Heart right ventricle (tissue), 16 donors: Measurements from ENCODE around the gene SYTL1. TPM values are rescaled to one million over a fixed set of nuclear protein-coding genes. Genes with fewer than 3 reads are reported as not detected.

Experiments used
- ATAC-seq, 8 donors: fragments of 200-7000 bp; cut with Tn5 transposase; one replicate each; pipeline ENCODE4 v1.9.1; 2020; ENCODE audit warnings: mild to moderate bottlenecking in 8 of 8, moderate library complexity in 8 of 8, moderate number of reproducible peaks in 1 of 8
- DNase-seq, 2 donors: peaks; one replicate each; pipeline ENCODE4 v3.0.0-alpha.2; 2020
- H3K27ac ChIP-seq, 10 donors: fragments of 200-600 bp; sonication (generic) in 2 of 10; one replicate each; pipeline versions ENCODE4 v1.5.0 to v1.8.0; 2020 to 2022; ENCODE audit warnings: mild to moderate bottlenecking in 3 of 10
- H3K27me3 ChIP-seq, 7 donors: fragments of 200-600 bp; one replicate each; pipeline ENCODE4 v1.8.0; 2021 to 2022; ENCODE audit warnings: mild to moderate bottlenecking in 2 of 7
- H3K36me3 ChIP-seq, 9 donors: fragments of 200-600 bp; sonication (generic) in 1 of 9; one replicate each; pipeline versions ENCODE4 v1.5.0 to v1.8.0; 2020 to 2022; ENCODE audit warnings: mild to moderate bottlenecking in 2 of 9
- H3K4me1 ChIP-seq, 9 donors: fragments of 200-600 bp; sonication (generic) in 1 of 9; one replicate each; pipeline versions ENCODE4 v1.5.0 to v1.8.0; 2020 to 2022; ENCODE audit warnings: mild to moderate bottlenecking in 4 of 9
- H3K4me3 ChIP-seq, 10 donors: fragments of 200-600 bp; sonication (generic) in 2 of 10; one replicate each; pipeline versions ENCODE4 v1.5.0 to v1.8.0; 2020 to 2022; ENCODE audit warnings: mild to moderate bottlenecking in 7 of 10, moderate library complexity in 2 of 10
- H3K9me3 ChIP-seq, 11 donors: fragments of 200-600 bp in 10 of 11; sonication (generic) in 2 of 11; one replicate each; pipeline versions ENCODE4 v1.5.0 to v1.8.0; 2013 to 2022; ENCODE audit warnings: mild to moderate bottlenecking in 2 of 11, control low read depth in 1 of 11, moderate library complexity in 1 of 11
- CTCF ChIP-seq, 9 donors: fragments of 200-600 bp; sonication (generic) in 2 of 9; IDR thresholded peaks; one replicate each; pipeline versions ENCODE4 v1.5.0 to v1.8.0; 2021 to 2022; ENCODE audit warnings: antibody characterized with exemption in 9 of 9, mild to moderate bottlenecking in 5 of 9, moderate library complexity in 1 of 9
- WGBS, 2 donors: extraction: QIAGEN DNeasy Blood & Tissue Kit; methylation state at CpG; one replicate each; pipeline ENCODE4 v1.1.7; 2013; ENCODE audit warnings: inconsistent platforms in 1 of 2; 5-methylcytosine and 5-hydroxymethylcytosine counted together
- intact Hi-C, 10 donors: fragments of 100-400 bp; cut with DNase I; formaldehyde crosslinking; loops; one replicate each; pipeline versions ENCODE4 v1.11.1 to v1.14.2; 2022
- polyA plus RNA-seq, 2 donors: library from polyadenylated mRNA; stranded (reverse); fragments of 200-250 nt; gene quantifications; one replicate each; pipeline ENCODE4 v1.2.3, GENCODE V29; 2013
- total RNA-seq, 10 donors: library from RNA; stranded (reverse); fragmentation: NEBNext Ultra II Directional in 3 of 10; extraction: Animal tissue kit (Norgen Biotek cat#: 25700) in 3 of 10; gene quantifications; one replicate each; pipeline versions ENCODE4 v1.2.1 to v1.2.4, GENCODE V29; 2021 to 2023
- donor health status: Arrhythmogenic right ventricular cardiomyopathy.
- donor health status: ischemic (EF 13 %, LVEDD 7.1; RV severe dilation, severe dysfunction).
- donor health status: healthy with polysubstance abuse.
- donor health status: DM: no; HTN: yes; CAD: no.
- donor health status: DM: no; HTN: no; CAD: no.
- donor health status: ischemic (EF 25% LVEDD 6.9; RV normal size, moderate dysfunction).
- donor health status: ischemic (EF 25% LVEDD 5.7; RV mildly dilated, moderate dysfunction).
- donor health status: healthy.
- donor health status: DM: yes; HTN: yes; CAD: no.
- donor health status: Ischemic cardiomyopathy.
- donor health status: ischemic (EF 35%, LVEDD 5.7; RV mildly dilated, moderate dysfunction).
- donor health status: nonischemic (EF 11% LVEDD 7.7; RV severe dilation, severe dysfunction).
- donor health status: DM: yes; HTN: yes; CAD: no.
- donor health status: PGD.
- donor health status: ischemic (EF 29% LVEDD 5.4; RV normal size, mild dysfunction).
- donor health status: nonischemic (EF 23%, LVEDD 6.1; RV moderate dilation, normal function).

The SYTL1 gene
- total and polyA plus RNA-seq, 12 donors, result 0.30 to 4.3 (median 0.68) TPM

GRCh38 chr1:27314169-27314568 is 27.7 kb upstream of the SYTL1 start:
- DNase-seq, result no peak
- intact Hi-C loops, result no loop called here

DNA sequence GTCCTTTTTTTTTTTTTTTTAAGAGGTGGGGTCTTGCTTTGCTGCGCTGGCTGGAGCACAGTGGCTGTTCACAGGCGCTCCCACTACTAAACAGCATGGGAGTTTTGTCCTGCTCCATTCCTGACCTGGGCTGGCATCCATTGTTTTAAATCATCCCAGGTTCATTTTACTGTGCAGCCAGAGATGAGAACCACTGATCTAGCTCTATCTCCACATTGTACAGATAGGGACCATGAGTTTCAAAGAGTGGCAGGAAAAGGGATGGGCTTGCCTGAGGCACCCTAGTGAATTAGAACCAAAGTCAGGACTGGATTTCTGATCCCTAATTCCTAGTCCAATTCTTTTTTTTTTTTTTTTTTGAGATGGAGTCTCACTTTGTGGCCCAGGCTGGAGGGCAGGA is 27.1 kb upstream of the SYTL1 start:
- Histone ChIP-seq H3K4me1 (peaks cover 0 to 5% (median 0%) of the 10 kb centered on the region in 9 donors), H3K9me3 (no peaks in the 10 kb centered on the region), H3K4me3 (no peak overlapping the region), H3K27ac (no peak overlapping the region), H3K27me3 (no peaks in the 10 kb centered on the region), H3K36me3 (peaks cover 0 to 18% (median 0%) of the 10 kb centered on the region in 9 donors)
- intact Hi-C loops, result no loop called here
- DNase-seq, result no peak
- no peak for ATAC-seq
- 55 to 83% methylated on average over 2 of the region's 2 CpGs for WGBS, 2 donors
- no peak for TF ChIP-seq CTCF (IDR thresholded peaks at IDR 0.05)

More at GRCh38 chr1:27314169-27314568, 27.7 kb upstream of the SYTL1 start:
- TF ChIP-seq CTCF (IDR thresholded peaks at IDR 0.05), result no peak
- no peaks in the 10 kb centered on the region for H3K9me3 ChIP-seq
- WGBS, 2 donors, result 70 to 80% methylated on average over 3 of the region's 3 CpGs
- H3K27ac ChIP-seq, result no peak overlapping the region
- peaks cover 0 to 5% (median 0%) of the 10 kb centered on the region in 9 donors for H3K4me1 ChIP-seq
- no peaks in the 10 kb centered on the region for H3K27me3 ChIP-seq
- no peak for ATAC-seq
- peaks cover 0 to 18% (median 0%) of the 10 kb centered on the region in 9 donors for H3K36me3 ChIP-seq
- H3K4me3 ChIP-seq, result no peak overlapping the region

GRCh38 chr1:27316860-27317259 is 25.0 kb upstream of the SYTL1 start:
- H3K27ac ChIP-seq, result no peak overlapping the region
- intact Hi-C loops, result no loop called here
- peaks cover 0 to 3% (median 0%) of the 10 kb centered on the region in 9 donors for H3K36me3 ChIP-seq
- H3K4me3 ChIP-seq, result no peak overlapping the region
- no peak for ATAC-seq
- 89 to 92% methylated on average over 5 of the region's 5 CpGs for WGBS, 2 donors
- H3K4me1 ChIP-seq, result peaks cover 0 to 13% (median 5%) of the 10 kb centered on the region in 9 donors
- TF ChIP-seq CTCF (IDR thresholded peaks at IDR 0.05), result no peak
- no peaks in the 10 kb centered on the region for H3K27me3 ChIP-seq
- DNase-seq, result no peak
- no peaks in the 10 kb centered on the region for H3K9me3 ChIP-seq

- no peaks in the 10 kb centered on the region for H3K36me3 ChIP-seq
- H3K4me3 ChIP-seq, result no peak overlapping the region
- ATAC-seq (no peak), DNase-seq (no peak)
- H3K27me3 ChIP-seq, result no peaks in the 10 kb centered on the region
- no peak overlapping the region for H3K27ac ChIP-seq
- 22 to 30% methylated on average over 4 of the region's 4 CpGs for WGBS, 2 donors
- intact Hi-C loops, result no loop called here
- no peaks in the 10 kb centered on the region for H3K9me3 ChIP-seq
- no peak for TF ChIP-seq CTCF (IDR thresholded peaks at IDR 0.05)
- peaks cover 0 to 20% (median 9%) of the 10 kb centered on the region in 9 donors for H3K4me1 ChIP-seq
These were observed 23.7 kb upstream of the SYTL1 start for GRCh38 chr1:27318136-27318535.
